Neural progenitor cell (in vitro differentiated cells): ENCODE results near the gene ASPN.

Experiments used
- CTCF ChIP-seq: fragments of 200-600 bp; sonication (generic); IDR thresholded peaks from 2 replicates; pipeline ENCODE4 v1.5.1; 2017; ENCODE audit warnings: antibody characterized with exemption, mild to moderate bottlenecking
- EZH2 ChIP-seq: fragments of 200-600 bp; sonication (generic); IDR thresholded peaks from 2 replicates; pipeline ENCODE4 v1.6.1; 2017; ENCODE audit warnings: antibody characterized with exemption, mild to moderate bottlenecking, moderate library complexity

GRCh38 chr9:92457576-92457975 is 24.7 kb downstream of the ASPN start:
- TF ChIP-seq CTCF (no peak), EZH2 (no peak)
